ENCODE data around the gene ATP2A2.
A peak's percentile ranks its signal among the peaks of the same experiment; 100 is the strongest.

Gene ATP2A2

GRCh38 chr12:110280779-110281548, at the start of gene ATP2A2:
ATP2A2 (plus strand) TSS chr12:110281247; CDS start chr12:110281790, 543 bp downstream.
- Mint-ChIP-seq H3K27me3 (no peaks in the 10 kb centered on the region), H3K27ac (peak within 1 kb of the TSS; percentile 96), H3K9me3 (no peaks in the 10 kb centered on the region), H3K4me3 (peak within 1 kb of the TSS; percentile 98), H3K4me1 (peaks cover 38% of the 10 kb centered on the region), H3K36me3 (peaks cover 12% of the 10 kb centered on the region)

GRCh38 chr12:110233212-110233903, 47.7 kb upstream of the ATP2A2 start:
- no peaks in the 10 kb centered on the region for H3K9me3 Mint-ChIP-seq
- no peaks in the 10 kb centered on the region for H3K27me3 Mint-ChIP-seq
- H3K36me3 Mint-ChIP-seq: no peaks in the 10 kb centered on the region
- H3K27ac Mint-ChIP-seq: no peak overlapping the region
- no peaks in the 10 kb centered on the region for H3K4me1 Mint-ChIP-seq
- no peak overlapping the region for H3K4me3 Mint-ChIP-seq

- H3K27me3 Mint-ChIP-seq: no peaks in the 10 kb centered on the region
- H3K4me1 Mint-ChIP-seq: no peaks in the 10 kb centered on the region
- no peak overlapping the region for H3K4me3 Mint-ChIP-seq
- no peak overlapping the region for H3K27ac Mint-ChIP-seq
- H3K9me3 Mint-ChIP-seq: no peaks in the 10 kb centered on the region
- no peaks in the 10 kb centered on the region for H3K36me3 Mint-ChIP-seq
These were observed 46.7 kb upstream of the ATP2A2 start for GRCh38 chr12:110234331-110234751.

GRCh38 chr12:110234755-110235154, 46.3 kb upstream of the ATP2A2 start:
- no peak overlapping the region for H3K4me3 Mint-ChIP-seq
- no peak overlapping the region for H3K27ac Mint-ChIP-seq
- no peaks in the 10 kb centered on the region for H3K36me3 Mint-ChIP-seq
- no peaks in the 10 kb centered on the region for H3K9me3 Mint-ChIP-seq
- H3K27me3 Mint-ChIP-seq: no peaks in the 10 kb centered on the region
- H3K4me1 Mint-ChIP-seq: no peaks in the 10 kb centered on the region

- Mint-ChIP-seq H3K9me3 (no peaks in the 10 kb centered on the region), H3K4me3 (no peak overlapping the region), H3K4me1 (no peaks in the 10 kb centered on the region), H3K27ac (no peak overlapping the region), H3K27me3 (peaks cover 2% of the 10 kb centered on the region), H3K36me3 (no peaks in the 10 kb centered on the region)
These were observed 45.7 kb upstream of the ATP2A2 start for GRCh38 chr12:110235383-110235782.

GRCh38 chr12:110243227-110243626, 37.8 kb upstream of the ATP2A2 start:
- H3K9me3 Mint-ChIP-seq: no peaks in the 10 kb centered on the region
- peaks cover 2% of the 10 kb centered on the region for H3K27me3 Mint-ChIP-seq
- H3K4me3 Mint-ChIP-seq: no peak overlapping the region
- H3K36me3 Mint-ChIP-seq: no peaks in the 10 kb centered on the region
- no peaks in the 10 kb centered on the region for H3K4me1 Mint-ChIP-seq
- no peak overlapping the region for H3K27ac Mint-ChIP-seq

- no peak overlapping the region for H3K4me3 Mint-ChIP-seq
- H3K27ac Mint-ChIP-seq: no peak overlapping the region
- H3K36me3 Mint-ChIP-seq: no peaks in the 10 kb centered on the region
- peaks cover 2% of the 10 kb centered on the region for H3K27me3 Mint-ChIP-seq
- no peaks in the 10 kb centered on the region for H3K4me1 Mint-ChIP-seq
- H3K9me3 Mint-ChIP-seq: no peaks in the 10 kb centered on the region
These were observed 36.7 kb upstream of the ATP2A2 start for GRCh38 chr12:110244372-110244771.

GRCh38 chr12:110244829-110245228, 36.2 kb upstream of the ATP2A2 start:
- Mint-ChIP-seq H3K9me3 (no peaks in the 10 kb centered on the region), H3K4me3 (no peak overlapping the region), H3K36me3 (no peaks in the 10 kb centered on the region), H3K4me1 (no peaks in the 10 kb centered on the region), H3K27ac (no peak overlapping the region), H3K27me3 (peaks cover 2% of the 10 kb centered on the region)

- no peaks in the 10 kb centered on the region for H3K4me1 Mint-ChIP-seq
- no peak overlapping the region for H3K27ac Mint-ChIP-seq
- H3K9me3 Mint-ChIP-seq: no peaks in the 10 kb centered on the region
- H3K36me3 Mint-ChIP-seq: no peaks in the 10 kb centered on the region
- H3K4me3 Mint-ChIP-seq: no peak overlapping the region
- no peaks in the 10 kb centered on the region for H3K27me3 Mint-ChIP-seq
These were observed 35.7 kb upstream of the ATP2A2 start for GRCh38 chr12:110245369-110245772.

- no peaks in the 10 kb centered on the region for H3K9me3 Mint-ChIP-seq
- no peaks in the 10 kb centered on the region for H3K27me3 Mint-ChIP-seq
- no peaks in the 10 kb centered on the region for H3K36me3 Mint-ChIP-seq
- no peak overlapping the region for H3K4me3 Mint-ChIP-seq
- H3K4me1 Mint-ChIP-seq: no peaks in the 10 kb centered on the region
- no peak overlapping the region for H3K27ac Mint-ChIP-seq
These were observed 34.3 kb upstream of the ATP2A2 start for GRCh38 chr12:110246636-110247339.

GRCh38 chr12:110247340-110248095, 33.5 kb upstream of the ATP2A2 start:
- Mint-ChIP-seq H3K9me3 (no peaks in the 10 kb centered on the region), H3K4me1 (no peaks in the 10 kb centered on the region), H3K27me3 (no peaks in the 10 kb centered on the region), H3K4me3 (no peak overlapping the region), H3K36me3 (no peaks in the 10 kb centered on the region), H3K27ac (no peak overlapping the region)

- Mint-ChIP-seq H3K27me3 (no peaks in the 10 kb centered on the region), H3K4me3 (no peak overlapping the region), H3K36me3 (no peaks in the 10 kb centered on the region), H3K27ac (no peak overlapping the region), H3K4me1 (no peaks in the 10 kb centered on the region), H3K9me3 (no peaks in the 10 kb centered on the region)
These were observed 33.0 kb upstream of the ATP2A2 start for GRCh38 chr12:110248096-110248447.

GRCh38 chr12:110249105-110249504, 31.9 kb upstream of the ATP2A2 start:
- no peak overlapping the region for H3K27ac Mint-ChIP-seq
- H3K4me1 Mint-ChIP-seq: no peaks in the 10 kb centered on the region
- H3K4me3 Mint-ChIP-seq: no peak overlapping the region
- no peaks in the 10 kb centered on the region for H3K9me3 Mint-ChIP-seq
- no peaks in the 10 kb centered on the region for H3K27me3 Mint-ChIP-seq
- H3K36me3 Mint-ChIP-seq: no peaks in the 10 kb centered on the region

- Mint-ChIP-seq H3K4me3 (no peak overlapping the region), H3K36me3 (no peaks in the 10 kb centered on the region), H3K4me1 (no peaks in the 10 kb centered on the region), H3K9me3 (no peaks in the 10 kb centered on the region), H3K27ac (no peak overlapping the region), H3K27me3 (no peaks in the 10 kb centered on the region)
These were observed 31.3 kb upstream of the ATP2A2 start for GRCh38 chr12:110249716-110250225.

- no peaks in the 10 kb centered on the region for H3K27me3 Mint-ChIP-seq
- H3K4me1 Mint-ChIP-seq: no peaks in the 10 kb centered on the region
- no peaks in the 10 kb centered on the region for H3K36me3 Mint-ChIP-seq
- H3K27ac Mint-ChIP-seq: no peak overlapping the region
- no peak overlapping the region for H3K4me3 Mint-ChIP-seq
- no peaks in the 10 kb centered on the region for H3K9me3 Mint-ChIP-seq
These were observed 29.7 kb upstream of the ATP2A2 start for GRCh38 chr12:110251381-110251780.
